NK-92 treated with Interleukin-12 subunit alpha and Interleukin-12 subunit beta, amount 100 ng/mL, for 24 hours (cell line): ENCODE results near the gene CYTH2.

ENCODE experiments used
- DNase-seq: peaks from one replicate; lab custom pipeline; 2025; lab: John Stamatoyannopoulos, UW

The CYTH2 gene

GRCh38 chr19:48495396-48495795, 26.2 kb downstream of the CYTH2 start:
- no peak for DNase-seq

- DNase-seq: no peak
Measured at GRCh38 chr19:48496959-48497727, 28.0 kb downstream of the CYTH2 start.

- DNase-seq: no peak
Measured at GRCh38 chr19:48497728-48498594, 28.8 kb downstream of the CYTH2 start.

- DNase-seq: no peak
Measured at GRCh38 chr19:48498595-48499311, 29.6 kb downstream of the CYTH2 start.

- DNase-seq: no peak
Measured at GRCh38 chr19:48499316-48500090, 30.3 kb downstream of the CYTH2 start.

- DNase-seq: no peak
Measured at GRCh38 chr19:48500830-48501493, 31.8 kb downstream of the CYTH2 start.

GRCh38 chr19:48501494-48502349, 32.6 kb downstream of the CYTH2 start:
- no peak for DNase-seq

- DNase-seq: no peak
Measured at GRCh38 chr19:48502350-48503018, 33.3 kb downstream of the CYTH2 start.

- DNase-seq: no peak
Measured at GRCh38 chr19:48506138-48506733, 37.1 kb downstream of the CYTH2 start.

- DNase-seq: no peak
Measured at GRCh38 chr19:48507911-48508439, 38.8 kb downstream of the CYTH2 start.

- no peak for DNase-seq
Measured at GRCh38 chr19:48508729-48509411, 39.7 kb downstream of the CYTH2 start.

GRCh38 chr19:48509467-48510194, 40.5 kb downstream of the CYTH2 start:
- no peak for DNase-seq

GRCh38 chr19:48510421-48511268, 41.5 kb downstream of the CYTH2 start:
- peak; percentile 44 for DNase-seq

GRCh38 chr19:48511321-48511731, 42.2 kb downstream of the CYTH2 start:
- no peak for DNase-seq

- no peak for DNase-seq
Measured at GRCh38 chr19:48511800-48512503, 42.8 kb downstream of the CYTH2 start, which contains the start of gene LMTK3. Gene LMTK3 (minus strand): TSS chr19:48511835. CDS start chr19:48511576, 259 bp downstream.
